K562 (cell line): ENCODE data around the gene GPX5. TPM values are rescaled to one million over a fixed set of nuclear protein-coding genes. Genes with fewer than 3 reads are reported as not detected.

ENCODE experiments used
- ATAC-seq: fragments of 200-7000 bp; cut with Tn5 transposase; 3 replicates; pipeline ENCODE4 v1.9.1; 2020; ENCODE audit warnings: moderate library complexity
- BruUV-seq: library from RNA; stranded (reverse); fragments of 400-500 nt; replicated peaks from 2 replicates; lab custom pipeline; 2021; lab: Mats Ljungman, UMichigan
- CTCF ChIA-PET: fragments of 300-600 bp; formaldehyde crosslinking; extraction: SDS; loops from one replicate; lab custom pipeline; 2021; ENCODE audit warnings: low intra/inter-chr PET ratio; lab: Yijun Ruan, JAX
- POLR2A ChIA-PET: fragments of 300-600, 350-650 bp; sonication (Branson Sonifier 250); formaldehyde crosslinking; extraction: SDS; loops from one replicate; lab custom pipeline; 2021; ENCODE audit warnings: antibody characterized with exemption, inconsistent platforms; lab: Yijun Ruan, JAX
- DNase-seq, 4 experiments: peaks; one replicate each; pipeline versions ENCODE4 v3.0.0 to v3.0.0-alpha.2; 2011 to 2018; ENCODE audit warnings: low spot score in 3 of 4, mixed read lengths in 3 of 4; ENCODE audit errors: extremely low read depth in 1 of 4
- FAIRE-seq: peaks from 2 replicates; lab custom pipeline; 2011; peaks lifted over from hg19 to GRCh38; lab: Jason Lieb, UNC
- H2AFZ ChIP-seq: 2 replicates; pipeline ENCODE4 v1.6.0; 2011; ENCODE audit warnings: low read depth, low read length, control low read depth, inconsistent platforms
- H3K27ac ChIP-seq: fragments of 200-600 bp; 3 replicates; pipeline ENCODE4 v1.8.0; 2011; ENCODE audit warnings: low read depth, mild to moderate bottlenecking, control low read depth, inconsistent platforms, low read length, moderate library complexity, mixed read lengths; ENCODE audit errors: extremely low read depth
- H3K27me3 ChIP-seq, 2 experiments: fragments of 300-600 bp in 1 of 2; 2 replicates in 1 of 2; 3 replicates in 1 of 2; pipeline versions ENCODE4 v1.6.0 to v1.8.0; 2011; ENCODE audit warnings: inconsistent platforms in 2 of 2, low read length in 2 of 2, mild to moderate bottlenecking in 1 of 2, mixed read lengths in 1 of 2, moderate library complexity in 1 of 2; ENCODE audit not compliant: control insufficient read depth in 2 of 2, insufficient read depth in 2 of 2
- H3K36me3 ChIP-seq: fragments of 300-600 bp; 3 replicates; pipeline ENCODE4 v1.8.0; 2011; ENCODE audit warnings: mild to moderate bottlenecking, low read length, inconsistent platforms; ENCODE audit not compliant: control insufficient read depth, insufficient read depth
- H3K4me1 ChIP-seq, 2 experiments: fragments of 200-600 bp in 1 of 2; replicated peaks in 1 of 2; 2 replicates in 1 of 2; 3 replicates in 1 of 2; pipeline versions ENCODE4 v1.5.1 to v1.8.0; 2011; ENCODE audit warnings: inconsistent platforms in 2 of 2, low read length in 2 of 2, mild to moderate bottlenecking in 1 of 2, mixed read lengths in 1 of 2, moderate library complexity in 1 of 2; ENCODE audit not compliant: control insufficient read depth in 2 of 2, insufficient read depth in 2 of 2
- H3K4me2 ChIP-seq: 2 replicates; pipeline ENCODE4 v1.6.1; 2011; ENCODE audit warnings: low read length, control low read depth, inconsistent platforms, mixed read lengths; ENCODE audit not compliant: insufficient read depth
- H3K4me3 ChIP-seq: fragments of 200-600 bp; sonication (generic), shearing (Covaris generic); 2 replicates; pipeline ENCODE4 v1.5.1; 2016; ENCODE audit warnings: control low read depth, inconsistent platforms
- H3K79me2 ChIP-seq: fragments of 200-600 bp; 3 replicates; pipeline ENCODE4 v1.8.0; 2011; ENCODE audit warnings: low read length, inconsistent platforms; ENCODE audit not compliant: control insufficient read depth, insufficient read depth
- H3K9ac ChIP-seq, 2 experiments: 2 replicates each; pipeline versions ENCODE4 v1.6.0 to v1.6.1; 2011; ENCODE audit warnings: low read depth in 2 of 2, low read length in 2 of 2, control low read depth in 1 of 2, inconsistent platforms in 1 of 2, mild to moderate bottlenecking in 1 of 2, mixed read lengths in 1 of 2; ENCODE audit not compliant: insufficient read depth in 1 of 2
- H3K9me1 ChIP-seq: one replicate; pipeline ENCODE4 v1.6.0; 2011; ENCODE audit warnings: inconsistent platforms, mild to moderate bottlenecking, low read length, moderate library complexity; ENCODE audit not compliant: control insufficient read depth, insufficient read depth
- H3K9me3 ChIP-seq: replicated peaks from 2 replicates; pipeline ENCODE4 v1.5.1; 2011; ENCODE audit warnings: low read depth, low read length, inconsistent platforms; ENCODE audit not compliant: control insufficient read depth, insufficient read depth
- H4K20me1 ChIP-seq: replicated peaks from 2 replicates; pipeline ENCODE4 v1.6.1; 2011; ENCODE audit warnings: low read length, inconsistent platforms, mixed read lengths; ENCODE audit not compliant: control insufficient read depth, insufficient read depth
- C11orf30 ChIP-seq: fragments of 450-650 bp; IDR thresholded peaks from 2 replicates; pipeline ENCODE4 v1.6.1; 2016; ENCODE audit warnings: low read depth, mild to moderate bottlenecking
- ELF2 ChIP-seq: fragments of 250-450 bp; sonication (Bioruptor Pico); IDR thresholded peaks from 2 replicates; pipeline ENCODE4 v1.5.0; 2021; ENCODE audit warnings: mild to moderate bottlenecking
- HNRNPH1 ChIP-seq: fragments of 200-400 bp; formaldehyde crosslinking; optimal IDR thresholded peaks from 2 replicates; pipeline ENCODE3; 2017; ENCODE audit warnings: low read depth, mild to moderate bottlenecking, low read length, moderate library complexity
- MAFK ChIP-seq: IDR thresholded peaks from 2 replicates; pipeline ENCODE4 v1.6.1; 2011; ENCODE audit warnings: low read length, improper control_type of control experiment
- SMAD3 ChIP-seq: fragments of 450-650 bp; formaldehyde crosslinking; conservative IDR thresholded peaks from 2 replicates; pipeline ENCODE4 v1.4.0; 2020; ENCODE audit warnings: mild to moderate bottlenecking
- SRSF9 ChIP-seq: fragments of 200-400 bp; formaldehyde crosslinking; IDR thresholded peaks from 2 replicates; pipeline ENCODE4 v1.6.1; 2017; ENCODE audit warnings: low read depth, low read length, borderline replicate concordance
- THAP12 ChIP-seq: fragments of 250-450 bp; sonication (Bioruptor Pico); IDR thresholded peaks from 2 replicates; pipeline ENCODE4 v1.9.0; 2021; ENCODE audit warnings: mild to moderate bottlenecking, inconsistent platforms
- TSHZ1 ChIP-seq: fragments of 250-450 bp; sonication (Bioruptor Pico); IDR thresholded peaks from 2 replicates; pipeline ENCODE4 v1.4.0; 2020; ENCODE audit warnings: mild to moderate bottlenecking, moderate library complexity
- ZBTB33 ChIP-seq: sonication (generic); formaldehyde crosslinking; IDR thresholded peaks from 2 replicates; pipeline ENCODE4 v1.8.1; 2023; ENCODE audit warnings: mild to moderate bottlenecking, missing genetic modification reagents
- ZMIZ1 ChIP-seq, 2 experiments: fragments of 150-350 bp in 1 of 2; IDR thresholded peaks; 2 replicates each; pipeline ENCODE4 v1.6.1; 2012 to 2016; ENCODE audit warnings: low read depth in 2 of 2, low read length in 2 of 2, mild to moderate bottlenecking in 1 of 2, moderate library complexity in 1 of 2
- ZNF431 ChIP-seq: sonication (generic); formaldehyde crosslinking; IDR thresholded peaks from 2 replicates; pipeline ENCODE4 v1.8.0; 2022; ENCODE audit warnings: mild to moderate bottlenecking, missing genetic modification reagents
- WGBS: fragments of 100-300 bp; shearing (Covaris generic); methylation state at CpG from one replicate; pipeline ENCODE4 v1.1.6; 2016; ENCODE audit warnings: low coverage, mixed read lengths; ENCODE audit not compliant: insufficient coverage; ENCODE audit errors: missing lambda C conversion rate; 5-methylcytosine and 5-hydroxymethylcytosine counted together
- in situ Hi-C: fragments of 300-500 bp; cut with MboI; formaldehyde crosslinking; loops from 4 replicates; pipeline ENCODE4 v1.15.0; 2018; ENCODE audit warnings: inconsistent platforms, mixed read lengths
- intact Hi-C: fragments of 100-400 bp; cut with micrococcal nuclease; formaldehyde crosslinking; loops from 2 replicates; pipeline ENCODE4 v1.14.2; 2022
- polyA plus RNA-seq, 8 experiments: library from polyadenylated mRNA; depleted of rRNA in 4 of 8; stranded (reverse) in 5 of 8; unstranded in 3 of 8; fragments of >200 nt; fragmentation: Nextera tagmentation in 2 of 8; fragmentation: Illumina TruSeq in 1 of 8; extraction: Ambion mirVana in 2 of 8; extraction: Trizol in 1 of 8; gene quantifications; 2 replicates each; pipeline versions ENCODE4 v1.2.1 to v1.2.3, GENCODE V29; 2011 to 2014; ENCODE audit warnings: inconsistent platforms in 1 of 8, missing spikeins in 1 of 8
- total RNA-seq, 7 experiments: library from RNA; depleted of rRNA in 6 of 7; stranded (reverse); fragments of >200 nt in 6 of 7; fragmentation: Illumina TruSeq in 2 of 7; extraction: Trizol in 2 of 7; gene quantifications; 2 replicates each; pipeline versions ENCODE4 v1.2.1 to v1.2.3, GENCODE V29; 2011 to 2021; ENCODE audit warnings: low replicate concordance in 1 of 7

Gene GPX5
- total and polyA plus RNA-seq, 9 of the 15 experiments (the other 6 are each of a cell fraction or from before 2014, with no cell fraction given): 0.07 to 0.18 (median 0.15) TPM; not detected in 6

- no peaks in the 10 kb centered on the region for H3K27me3 ChIP-seq
- intact Hi-C loops: no loop called here
- H3K4me3 ChIP-seq: no peak overlapping the region
- H3K79me2 ChIP-seq: no peaks in the 10 kb centered on the region
- POLR2A ChIA-PET: interaction anchor here (1.5 kb wide), 1 partner anchor 43 kb away, joined by 3 read pairs; no protein-coding TSS in a partner anchor
- no peak for DNase-seq
- 25% methylated on average over 2 of the region's 2 CpGs for WGBS
- no peak for FAIRE-seq
- H3K36me3 ChIP-seq: peaks cover 22% of the 10 kb centered on the region
- H3K9me3 ChIP-seq: peaks cover 5% of the 10 kb centered on the region; the same call in 1 of the 2 replicates
- no peak overlapping the region for H3K9ac ChIP-seq
- H3K9me1 ChIP-seq: no peaks in the 10 kb centered on the region
- H3K4me1 ChIP-seq: peaks cover 4 to 28% of the 10 kb centered on the region in 2 experiments; a peak in 3 of 5 replicates
- no peak overlapping the region for H3K4me2 ChIP-seq
- in situ Hi-C loops: no loop called here
- ATAC-seq: no peak
- no peak overlapping the region for H2AFZ ChIP-seq
- H4K20me1 ChIP-seq: no peaks in the 10 kb centered on the region
- no TSS peak for BruUV-seq
- no peak overlapping the region for H3K27ac ChIP-seq
- CTCF ChIA-PET: no interaction called here
- TF ChIP-seq TSHZ1 (CRISPR knock-in tag): no peak
- no peak for TF ChIP-seq ZNF431
- TF ChIP-seq ZMIZ1 (IDR thresholded peaks at IDR 0.05; ENCODE audit: low read depth in 2 of 2, low read length in 2 of 2): no peak
- no peak for TF ChIP-seq SRSF9
- no peak for TF ChIP-seq SMAD3 (CRISPR knock-in tag)
- TF ChIP-seq THAP12 (CRISPR knock-in tag): no peak
- peak; percentile 45; the same call in 1 of the 2 replicates for TF ChIP-seq C11orf30
- no peak for TF ChIP-seq MAFK
- no peak for TF ChIP-seq ZBTB33 (CRISPR knock-in tag)
- TF ChIP-seq ELF2 (CRISPR knock-in tag): no peak
- no peak for TF ChIP-seq HNRNPH1
These were observed 44.1 kb downstream of the GPX5 start for GRCh38 chr6:28569748-28570147.
